RWPE1 (cell line): ENCODE results near the gene SH3RF3.

Source experiments
- CTCF ChIA-PET: fragments of 350-600 bp; sonication (Branson Sonifier 250); formaldehyde crosslinking; extraction: SDS; loops from one replicate; lab custom pipeline; 2021; lab: Yijun Ruan, JAX
- POLR2A ChIA-PET: fragments of 400-600 bp; formaldehyde crosslinking; extraction: SDS; loops from one replicate; lab custom pipeline; 2020; ENCODE audit warnings: antibody characterized with exemption; ENCODE audit not compliant: low non-redundant PET; lab: Yijun Ruan, JAX
- DNase-seq: peaks from one replicate; pipeline ENCODE4 v3.0.0; 2012; ENCODE audit warnings: low spot score
- H3K27ac ChIP-seq: fragments of 450-650 bp; 2 replicates; pipeline ENCODE4 v1.5.1; 2017
- TF ChIP-seq, protein P1 (sequence below): fragments of 450-650 bp; conservative IDR thresholded peaks from 2 replicates; pipeline ENCODE4 v1.5.1; 2017; ENCODE audit warnings: low read depth, mild to moderate bottlenecking

Gene SH3RF3

DNA sequence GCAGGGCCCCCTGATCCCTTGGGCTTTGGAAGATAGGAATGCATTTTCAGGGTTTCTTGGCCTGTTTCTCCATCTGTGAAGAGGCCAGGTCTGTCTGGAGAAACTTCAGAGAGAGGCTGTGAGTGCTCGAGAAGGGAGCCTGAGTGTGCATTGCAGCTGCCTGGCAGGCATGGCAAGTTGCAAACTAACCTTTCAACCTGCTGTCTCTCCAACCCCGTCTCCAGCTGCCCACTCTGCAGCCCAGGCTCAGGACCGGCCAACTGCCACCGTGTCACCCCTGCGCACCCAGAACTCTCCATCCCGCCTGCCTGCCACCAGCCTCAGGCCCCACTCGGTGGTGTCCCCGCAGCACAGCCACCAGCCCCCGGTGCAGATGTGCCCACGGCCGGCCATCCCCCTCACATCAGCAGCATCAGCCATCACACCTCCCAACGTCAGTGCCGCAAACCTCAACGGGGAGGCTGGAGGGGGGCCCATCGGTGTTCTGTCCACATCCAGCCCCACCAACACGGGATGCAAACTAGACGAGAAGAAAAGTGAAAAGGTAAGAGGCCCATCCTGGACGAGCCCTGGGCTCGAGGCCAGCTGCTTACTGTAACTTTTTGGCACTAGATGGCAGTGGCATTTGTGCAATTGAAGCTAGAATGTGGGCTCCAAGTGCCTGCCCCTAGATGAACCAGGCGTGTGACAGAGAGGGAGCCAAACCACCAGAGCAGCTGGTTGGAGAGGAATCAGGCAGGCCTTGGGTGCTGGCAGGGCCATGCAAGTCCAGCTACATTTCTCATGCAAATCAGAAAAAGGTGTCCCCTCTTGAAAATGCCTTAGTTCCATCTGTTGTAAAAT, 320.2 kb downstream of the SH3RF3 start:
- POLR2A ChIA-PET = no interaction called here
- TF ChIP-seq, protein P1, sequence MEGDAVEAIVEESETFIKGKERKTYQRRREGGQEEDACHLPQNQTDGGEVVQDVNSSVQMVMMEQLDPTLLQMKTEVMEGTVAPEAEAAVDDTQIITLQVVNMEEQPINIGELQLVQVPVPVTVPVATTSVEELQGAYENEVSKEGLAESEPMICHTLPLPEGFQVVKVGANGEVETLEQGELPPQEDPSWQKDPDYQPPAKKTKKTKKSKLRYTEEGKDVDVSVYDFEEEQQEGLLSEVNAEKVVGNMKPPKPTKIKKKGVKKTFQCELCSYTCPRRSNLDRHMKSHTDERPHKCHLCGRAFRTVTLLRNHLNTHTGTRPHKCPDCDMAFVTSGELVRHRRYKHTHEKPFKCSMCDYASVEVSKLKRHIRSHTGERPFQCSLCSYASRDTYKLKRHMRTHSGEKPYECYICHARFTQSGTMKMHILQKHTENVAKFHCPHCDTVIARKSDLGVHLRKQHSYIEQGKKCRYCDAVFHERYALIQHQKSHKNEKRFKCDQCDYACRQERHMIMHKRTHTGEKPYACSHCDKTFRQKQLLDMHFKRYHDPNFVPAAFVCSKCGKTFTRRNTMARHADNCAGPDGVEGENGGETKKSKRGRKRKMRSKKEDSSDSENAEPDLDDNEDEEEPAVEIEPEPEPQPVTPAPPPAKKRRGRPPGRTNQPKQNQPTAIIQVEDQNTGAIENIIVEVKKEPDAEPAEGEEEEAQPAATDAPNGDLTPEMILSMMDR = no peak
- DNase-seq = no peak
- CTCF ChIA-PET = interaction anchor here (0.6 to 1.1 kb wide), 4 partner anchors 9 to 121 kb away, joined by 3 to 6 read pairs (median 4); no protein-coding TSS in a partner anchor
- H3K27ac ChIP-seq = peak overlapping the region; percentile 17

DNA sequence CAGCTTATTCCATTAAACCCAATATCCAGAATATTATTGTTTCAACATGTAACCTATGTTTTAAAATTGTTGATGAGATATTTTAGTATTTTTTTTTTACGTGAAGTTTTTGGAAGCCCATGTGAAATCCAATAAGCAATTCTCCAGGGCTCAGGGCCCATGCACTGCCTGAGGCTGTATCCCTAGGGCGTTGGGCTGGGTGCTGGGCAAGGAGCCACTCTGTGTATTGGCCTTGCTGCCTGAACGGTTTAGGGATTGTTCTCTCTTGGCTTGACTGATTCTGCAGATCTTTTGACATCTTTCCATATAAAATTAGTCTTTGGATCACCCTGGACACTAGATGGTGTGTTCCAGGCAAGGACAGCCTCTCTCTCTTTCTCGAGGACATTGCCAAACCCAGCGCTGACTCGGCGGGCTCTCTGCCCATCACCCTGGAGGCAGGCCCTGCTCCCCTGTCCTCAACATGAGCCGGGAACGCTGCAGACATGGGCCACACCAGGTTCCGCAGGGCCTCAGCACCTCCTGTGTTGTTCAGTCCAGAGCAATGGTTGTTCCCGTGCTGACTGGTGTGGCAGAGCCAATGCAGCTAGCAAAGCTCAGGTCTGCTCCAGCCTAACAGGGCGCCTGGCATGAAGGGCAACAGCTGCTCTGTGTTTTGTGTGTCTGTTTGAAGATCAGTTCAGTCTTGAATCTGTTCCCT, 321.7 kb downstream of the SH3RF3 start:
- CTCF ChIA-PET = interaction anchor here (0.6 kb wide), 1 partner anchor 677 kb away, joined by 4 read pairs; no protein-coding TSS in a partner anchor
- DNase-seq = no peak
- POLR2A ChIA-PET = no interaction called here
- no peak overlapping the region for H3K27ac ChIP-seq
- TF ChIP-seq, protein P1 = no peak

DNA sequence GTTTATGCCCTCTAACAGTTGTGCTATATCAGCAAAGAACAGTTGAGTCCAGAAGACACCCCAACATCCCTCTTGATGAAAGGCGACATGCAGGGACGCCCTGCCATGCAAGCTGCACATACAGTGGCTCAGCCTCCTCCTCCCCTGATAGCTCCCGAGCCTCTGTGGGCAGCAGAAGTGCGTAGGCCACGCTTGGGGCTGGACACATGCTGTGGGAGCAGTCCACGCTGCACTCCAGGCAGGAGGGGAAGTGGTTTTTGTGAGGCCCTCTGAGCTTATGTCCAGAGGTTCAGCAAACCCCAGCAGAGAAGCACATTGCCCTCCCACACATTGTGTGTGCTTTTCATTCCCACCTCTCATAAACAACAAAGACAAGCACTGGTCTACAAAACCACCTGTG, 322.7 kb downstream of the SH3RF3 start:
- no peak for DNase-seq
- TF ChIP-seq, protein P1 = no peak
- POLR2A ChIA-PET = no interaction called here
- no peak overlapping the region for H3K27ac ChIP-seq
- CTCF ChIA-PET = no interaction called here

- ChIA-PET POLR2A (no interaction called here), CTCF (interaction anchor here (0.6 kb wide), 1 partner anchor 14 kb away, joined by 4 read pairs; no protein-coding TSS in a partner anchor)
- no peak overlapping the region for H3K27ac ChIP-seq
- TF ChIP-seq, protein P1 = no peak
- DNase-seq = no peak
These were observed 323.6 kb downstream of the SH3RF3 start for GRCh38 chr2:109452318-109453305.

DNA sequence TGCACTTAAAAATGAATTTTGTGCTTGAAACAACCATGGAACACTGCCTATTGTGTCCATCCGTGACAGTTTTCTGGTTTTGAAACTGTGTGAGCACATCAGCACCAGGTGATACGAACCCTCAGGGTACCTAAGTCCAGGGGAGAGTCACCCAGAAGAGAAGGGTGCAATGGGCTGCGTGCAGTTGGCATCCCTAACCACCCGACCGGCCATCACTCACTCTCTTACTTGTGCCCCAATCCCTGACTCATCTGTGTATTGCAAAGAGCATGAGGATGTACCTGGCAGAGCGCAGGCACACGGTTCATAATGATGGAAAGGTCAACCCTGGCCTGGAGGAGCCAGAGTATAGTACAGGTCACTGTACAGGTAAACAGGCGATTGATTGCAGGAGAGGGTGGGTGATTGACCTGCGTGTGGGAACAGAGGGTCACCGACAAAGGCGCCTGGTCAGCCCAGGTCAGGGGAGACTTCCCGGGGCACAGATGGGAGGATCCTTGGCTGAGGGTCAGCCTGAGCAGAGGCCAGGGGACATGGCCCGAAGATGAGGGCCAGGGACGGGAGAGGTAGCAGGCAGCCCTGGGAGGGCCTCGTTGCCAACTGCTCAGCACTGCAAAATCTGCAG, 324.5 kb downstream of the SH3RF3 start:
- DNase-seq = no peak
- ChIA-PET POLR2A (no interaction called here), CTCF (interaction anchor here (0.6 kb wide), 1 partner anchor 15 kb away, joined by 4 read pairs; no protein-coding TSS in a partner anchor)
- TF ChIP-seq, protein P1 = no peak
- no peak overlapping the region for H3K27ac ChIP-seq
